Measurements from ENCODE around the gene LTBP1. TPM values are rescaled to one million over a fixed set of nuclear protein-coding genes. Genes with fewer than 3 reads are reported as not detected.

Gene LTBP1
- total and polyA plus RNA-seq, 10 of the 15 experiments (the other 5 are each of a cell fraction or from before 2014, with no cell fraction given): 0.01 to 0.28 (median 0.12) TPM; not detected in 2

GRCh38 chr2:33395034-33395433 lies 448.3 kb downstream of the LTBP1 start:
- Histone ChIP-seq H3K9me3 (replicated peaks; ENCODE audit: control insufficient read depth, insufficient read depth, low read length) (no peaks in the 10 kb centered on the region), H3K27me3 (replicated peaks in 1 of 2; ENCODE audit: control insufficient read depth in 2 of 2, insufficient read depth in 2 of 2, low read length in 1 of 2) (no peaks in the 10 kb centered on the region), H3K36me3 (ENCODE audit: control insufficient read depth in 2 of 2, insufficient read depth in 2 of 2, low read length in 1 of 2) (no peaks in the 10 kb centered on the region), H3K27ac (ENCODE audit: control insufficient read depth, insufficient read depth) (no peak overlapping the region), H3K4me3 (no peak overlapping the region), H3K4me1 (ENCODE audit: control insufficient read depth, insufficient read depth, low read length) (no peaks in the 10 kb centered on the region), H2AFZ (ENCODE audit: control insufficient read depth, low read depth, low read length) (no peak overlapping the region), H3K4me2 (ENCODE audit: control insufficient read depth, insufficient read depth) (no peak overlapping the region), H3K9ac (ENCODE audit: control insufficient read depth, insufficient read depth, low read length) (no peak overlapping the region), H3K79me2 (ENCODE audit: control insufficient read depth, insufficient read depth, low read length) (no peaks in the 10 kb centered on the region), H4K20me1 (ENCODE audit: control insufficient read depth, insufficient read depth) (no peaks in the 10 kb centered on the region)
- ATAC-seq (no peak), FAIRE-seq (no peak), DNase-seq (ENCODE audit: low read depth, low spot score) (no peak)
- SMC1A ChIA-PET (ENCODE audit: uncharacterized antibody, unreplicated experiment): interaction anchor here (1.0 to 2.2 kb wide), 3 partner anchors 17 to 188 kb away, joined by 3 to 9 read pairs (median 3); no protein-coding TSS in a partner anchor
- BruUV-seq (replicated peaks): no TSS peak
- 71% methylated on average over 3 of the region's 3 CpGs for WGBS (ENCODE audit: insufficient coverage, insufficient replicate concordance, low lambda C conversion rate, missing lambda C conversion rate)
- in situ Hi-C loops (cut with MboI) (no loop called here), intact Hi-C loops (cut with micrococcal nuclease; ENCODE audit: unreplicated experiment) (no loop called here)
- RAD21 ChIA-PET (ENCODE audit: unreplicated experiment): interaction anchor here (0.9 to 1.0 kb wide), 2 partner anchors 14 to 188 kb away, joined by 3 to 6 read pairs; no protein-coding TSS in a partner anchor
- POLR2A ChIA-PET: no interaction called here
- TF ChIP-seq FOXK2 (IDR thresholded peaks at IDR 0.05) (no peak), SRF (IDR thresholded peaks at IDR 0.05; ENCODE audit: low read depth in 2 of 2, low read length in 2 of 2) (no peak), PRDM15 (CRISPR knock-in tag; IDR thresholded peaks at IDR 0.05) (no peak)
- CTCF ChIA-PET: interaction anchor here (0.6 to 2.5 kb wide), 6 partner anchors 12 to 376 kb away, joined by 3 to 10 read pairs (median 3); no protein-coding TSS in a partner anchor

Measured in GM12878 (cell line).